HG03439 (cell line): ENCODE data around the gene AAGAB.
"Not testable (repeated sequence)": the region's sequence is repeated elsewhere in the genome, so short reads cannot be mapped to it uniquely, and the experiment has no call there.

ENCODE experiments used
- ATAC-seq: cut with Tn5 transposase; IDR thresholded peaks from one replicate; pipeline ENCODE4 v1.9.1; 2021; ENCODE audit warnings: mild to moderate bottlenecking, moderate library complexity; ENCODE audit not compliant: unreplicated experiment

Gene AAGAB

DNA sequence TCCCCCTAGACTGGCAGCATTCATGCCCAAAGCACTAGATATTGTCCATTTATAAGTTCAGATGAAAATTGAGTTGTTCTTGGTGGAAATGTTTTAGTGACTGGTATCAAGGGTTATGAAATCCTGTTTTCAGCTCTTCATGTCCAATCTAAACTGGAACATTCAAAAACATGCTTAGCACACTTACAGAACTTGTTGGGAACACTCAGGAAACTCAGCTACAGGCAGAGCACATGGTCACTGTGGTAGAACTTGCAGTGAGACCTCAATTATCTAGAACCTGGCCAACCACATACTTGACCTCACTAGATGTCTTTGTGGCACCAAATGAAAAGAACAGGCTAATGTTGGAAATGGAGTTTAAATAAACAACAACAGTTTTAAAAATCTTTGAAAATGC lies 100.2 kb downstream of the AAGAB start:
- ATAC-seq: no peak

DNA sequence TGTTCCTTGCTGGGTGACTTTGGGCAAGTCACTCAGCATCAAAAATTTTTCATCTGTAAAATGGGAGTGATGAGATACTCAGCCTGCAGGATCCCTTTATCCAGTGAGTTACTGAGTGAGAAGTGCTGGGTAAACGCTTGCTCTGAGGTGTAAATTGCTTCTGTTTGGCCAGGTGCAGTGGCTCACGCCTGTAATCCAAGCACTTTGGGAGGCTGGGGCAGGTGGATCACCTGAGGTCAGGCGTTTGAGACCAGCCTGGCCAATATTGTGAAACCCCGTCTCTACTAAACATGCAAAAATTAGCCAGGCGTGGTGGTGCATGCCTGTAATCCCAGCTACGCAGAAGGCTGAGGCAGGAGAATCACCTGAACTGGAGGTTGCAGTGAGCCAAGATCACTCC lies 101.4 kb downstream of the AAGAB start:
- not testable (repeated sequence) for ATAC-seq

- no peak for ATAC-seq
Measured at GRCh38 chr15:67152429-67152828, 102.0 kb downstream of the AAGAB start.
